22Rv1 (cell line): ENCODE data around the gene CFAP46.

Experiments
- H3K27ac ChIP-seq: fragments of 450-650 bp; 2 replicates; pipeline ENCODE4 v1.5.1; 2017
- ZFX ChIP-seq: fragments of 450-650 bp; IDR thresholded peaks from 2 replicates; pipeline ENCODE4 v1.6.1; 2017; ENCODE audit warnings: antibody characterized with exemption, borderline replicate concordance
- TF ChIP-seq, protein P1 (sequence below): fragments of 450-650 bp; IDR thresholded peaks from 2 replicates; pipeline ENCODE4 v1.5.1; 2017; ENCODE audit warnings: mild to moderate bottlenecking

CFAP46 gene

DNA sequence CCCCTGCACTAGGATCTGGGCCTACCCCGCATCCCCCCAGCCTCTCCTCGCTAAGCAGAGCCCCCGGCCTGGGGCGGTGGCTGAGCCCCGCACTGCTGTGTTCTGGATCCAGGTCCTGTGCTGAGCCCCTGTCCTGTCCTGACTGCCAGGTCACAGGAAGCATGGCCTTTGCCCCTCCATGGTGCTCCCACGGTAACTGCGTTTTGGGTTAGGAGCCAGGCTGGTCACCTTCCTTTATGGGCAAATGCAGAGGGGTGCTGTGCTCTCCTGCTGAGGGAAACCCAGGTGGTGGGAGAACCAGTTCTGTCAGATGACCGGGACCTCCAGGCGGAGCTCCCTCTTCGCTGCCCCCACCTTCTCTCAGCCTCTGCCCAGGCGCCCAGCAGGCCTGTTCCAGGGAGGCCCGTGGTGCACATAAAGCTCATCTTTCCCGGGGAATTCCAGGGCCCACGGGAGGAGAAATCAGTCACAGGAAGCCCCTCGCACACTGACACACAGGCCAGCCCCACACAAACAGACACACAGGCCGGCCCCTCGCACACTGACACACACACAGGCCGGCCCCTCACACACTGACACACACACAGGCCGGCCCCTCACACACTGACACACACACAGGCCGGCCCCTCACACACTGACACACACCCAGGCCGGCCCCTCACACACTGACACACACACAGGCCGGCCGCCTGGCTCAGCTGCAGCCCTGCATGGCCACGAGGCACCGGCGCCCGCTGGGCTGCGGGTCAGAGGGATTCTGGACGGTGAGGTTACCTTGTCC lies 75.6 kb downstream of the CFAP46 start:
- H3K27ac ChIP-seq = no peak overlapping the region
- TF ChIP-seq, protein P1, sequence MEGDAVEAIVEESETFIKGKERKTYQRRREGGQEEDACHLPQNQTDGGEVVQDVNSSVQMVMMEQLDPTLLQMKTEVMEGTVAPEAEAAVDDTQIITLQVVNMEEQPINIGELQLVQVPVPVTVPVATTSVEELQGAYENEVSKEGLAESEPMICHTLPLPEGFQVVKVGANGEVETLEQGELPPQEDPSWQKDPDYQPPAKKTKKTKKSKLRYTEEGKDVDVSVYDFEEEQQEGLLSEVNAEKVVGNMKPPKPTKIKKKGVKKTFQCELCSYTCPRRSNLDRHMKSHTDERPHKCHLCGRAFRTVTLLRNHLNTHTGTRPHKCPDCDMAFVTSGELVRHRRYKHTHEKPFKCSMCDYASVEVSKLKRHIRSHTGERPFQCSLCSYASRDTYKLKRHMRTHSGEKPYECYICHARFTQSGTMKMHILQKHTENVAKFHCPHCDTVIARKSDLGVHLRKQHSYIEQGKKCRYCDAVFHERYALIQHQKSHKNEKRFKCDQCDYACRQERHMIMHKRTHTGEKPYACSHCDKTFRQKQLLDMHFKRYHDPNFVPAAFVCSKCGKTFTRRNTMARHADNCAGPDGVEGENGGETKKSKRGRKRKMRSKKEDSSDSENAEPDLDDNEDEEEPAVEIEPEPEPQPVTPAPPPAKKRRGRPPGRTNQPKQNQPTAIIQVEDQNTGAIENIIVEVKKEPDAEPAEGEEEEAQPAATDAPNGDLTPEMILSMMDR = no peak
- no peak for TF ChIP-seq ZFX

DNA sequence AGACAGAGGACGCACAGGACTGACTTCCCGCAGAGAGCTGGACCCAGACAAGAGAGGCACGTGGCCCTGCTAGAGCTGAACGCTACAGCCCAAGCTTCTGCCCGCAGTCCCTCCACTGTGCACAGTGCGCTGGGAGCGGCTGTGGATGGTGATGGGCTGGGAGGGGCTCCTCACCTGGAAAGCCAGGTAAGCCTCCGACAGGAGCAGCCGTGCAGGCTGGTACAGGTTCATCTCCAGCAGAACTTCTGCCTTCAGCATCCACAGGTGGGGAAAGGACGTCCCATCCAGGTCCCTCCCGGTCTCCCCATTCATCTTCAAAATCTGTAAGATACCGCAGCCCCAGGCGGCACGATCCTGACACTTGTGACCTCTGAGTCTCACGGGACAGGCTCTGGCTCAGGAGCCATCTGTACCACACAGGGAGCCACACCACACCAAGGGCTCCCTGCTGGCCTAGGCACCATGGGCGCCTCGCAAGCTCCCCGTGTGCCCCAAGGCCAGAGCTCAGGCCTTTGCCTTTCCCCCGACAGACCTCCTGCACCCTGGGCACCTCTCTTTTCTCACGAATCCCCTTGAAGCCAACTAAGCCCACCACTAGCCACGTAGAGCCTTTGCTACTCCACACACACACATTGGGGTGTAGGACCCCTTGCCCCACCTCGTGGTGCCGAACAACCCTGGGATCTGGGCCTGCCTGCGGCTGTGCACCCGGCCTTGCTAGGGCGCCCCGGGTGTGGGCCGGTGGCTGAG lies 76.3 kb downstream of the CFAP46 start:
- TF ChIP-seq, protein P1 = no peak
- TF ChIP-seq ZFX = no peak
- no peak overlapping the region for H3K27ac ChIP-seq

DNA sequence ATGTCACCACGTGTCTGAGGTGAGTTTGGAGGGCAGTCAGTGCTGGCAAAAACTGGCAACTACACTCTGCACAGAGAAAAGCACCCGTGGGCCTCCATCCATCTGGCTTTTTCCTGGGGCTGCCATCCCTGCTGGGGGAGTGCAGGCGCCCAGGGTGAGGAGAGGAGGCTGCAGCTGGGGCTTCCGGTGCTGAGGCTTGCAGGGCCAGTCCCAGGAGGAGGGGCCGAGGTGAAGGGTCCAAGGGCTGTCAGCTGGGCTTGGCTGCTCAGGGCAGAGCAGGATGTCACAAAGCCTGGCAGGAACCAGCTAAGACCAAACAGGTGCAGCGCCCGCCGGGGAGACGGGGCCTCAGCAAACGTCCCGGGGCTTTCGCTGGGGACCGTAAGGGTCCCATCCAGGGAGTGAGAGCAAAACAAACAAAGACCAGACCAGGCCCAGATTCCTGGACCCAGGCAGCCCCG lies 77.2 kb downstream of the CFAP46 start:
- no peak overlapping the region for H3K27ac ChIP-seq
- TF ChIP-seq ZFX = no peak
- TF ChIP-seq, protein P1 = no peak

DNA sequence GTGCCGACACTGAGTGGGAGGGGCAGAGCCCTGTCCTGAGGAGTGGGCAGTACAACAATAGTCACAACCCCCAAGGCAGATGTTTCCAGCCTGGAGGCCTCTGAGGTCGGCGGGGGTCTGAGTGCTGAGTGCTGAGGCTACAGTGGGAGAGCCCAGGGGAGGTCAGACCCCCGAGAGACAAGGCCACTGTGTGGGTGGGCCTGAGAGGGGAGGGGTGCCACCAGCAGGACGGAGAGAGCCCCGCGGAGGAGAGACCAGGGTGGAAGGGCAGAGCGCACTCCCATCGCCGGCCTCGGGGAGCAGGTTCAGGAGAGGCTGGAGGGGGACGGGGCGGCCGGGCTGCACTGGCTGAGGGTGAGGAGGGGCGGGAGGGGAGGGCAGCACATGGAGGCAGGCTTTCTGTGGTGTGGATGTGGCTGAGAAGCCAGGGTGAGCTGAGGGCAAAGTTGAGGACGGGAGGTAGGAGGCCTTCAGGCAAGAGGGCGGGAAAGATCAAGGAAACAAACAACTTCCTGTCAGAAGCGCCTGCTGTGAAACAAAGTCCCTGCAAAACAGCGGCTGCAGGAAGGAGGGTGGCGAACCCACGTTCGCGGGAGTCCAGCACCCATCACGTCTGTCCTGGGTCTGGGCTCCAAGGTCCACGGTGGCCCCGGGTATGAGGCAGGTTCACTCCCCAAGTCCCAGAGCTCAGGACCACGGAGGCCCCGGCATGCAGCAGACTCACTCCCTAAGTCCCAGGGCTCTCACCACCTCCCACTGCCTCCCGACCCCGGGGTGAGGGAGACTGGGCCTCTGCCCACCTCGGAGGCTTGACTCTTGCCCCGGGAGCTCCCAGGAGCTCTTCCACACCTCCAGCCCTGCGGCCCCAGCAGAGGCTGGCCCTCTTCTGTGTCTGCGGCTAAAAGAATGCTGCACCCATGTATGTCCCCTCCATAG lies 79.6 kb downstream of the CFAP46 start:
- TF ChIP-seq, protein P1 = no peak
- TF ChIP-seq ZFX = no peak
- no peak overlapping the region for H3K27ac ChIP-seq

DNA sequence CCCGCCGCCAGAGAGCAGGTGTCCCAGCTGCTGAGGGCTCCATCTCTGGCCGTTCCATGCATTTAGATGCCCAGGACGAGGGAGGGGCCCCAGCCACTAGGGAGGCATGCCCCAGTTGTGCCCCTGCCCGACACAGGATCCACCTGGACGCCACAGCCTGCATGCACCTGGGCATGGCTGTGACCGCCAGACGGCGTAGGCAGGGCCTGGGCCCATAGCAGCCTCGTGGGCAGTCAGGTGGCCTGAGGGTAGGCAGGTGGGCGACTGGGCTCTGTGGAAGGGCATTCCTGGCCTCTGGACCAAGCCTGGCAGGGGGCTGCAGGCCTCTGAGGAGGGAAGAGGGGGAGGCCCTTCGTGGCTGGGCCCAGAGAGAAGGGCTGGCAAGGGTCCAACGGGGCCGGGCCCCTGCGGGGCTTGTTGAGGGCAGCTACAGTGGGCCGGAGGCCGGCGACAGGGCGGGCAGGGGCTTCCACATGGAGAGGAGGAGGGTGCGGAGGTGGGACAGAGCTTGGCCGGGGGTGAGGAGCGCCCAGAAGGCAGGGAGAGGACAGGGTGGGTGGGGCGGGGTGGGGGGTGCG lies 80.4 kb downstream of the CFAP46 start:
- no peak overlapping the region for H3K27ac ChIP-seq
- TF ChIP-seq ZFX = no peak
- TF ChIP-seq, protein P1 = no peak

DNA sequence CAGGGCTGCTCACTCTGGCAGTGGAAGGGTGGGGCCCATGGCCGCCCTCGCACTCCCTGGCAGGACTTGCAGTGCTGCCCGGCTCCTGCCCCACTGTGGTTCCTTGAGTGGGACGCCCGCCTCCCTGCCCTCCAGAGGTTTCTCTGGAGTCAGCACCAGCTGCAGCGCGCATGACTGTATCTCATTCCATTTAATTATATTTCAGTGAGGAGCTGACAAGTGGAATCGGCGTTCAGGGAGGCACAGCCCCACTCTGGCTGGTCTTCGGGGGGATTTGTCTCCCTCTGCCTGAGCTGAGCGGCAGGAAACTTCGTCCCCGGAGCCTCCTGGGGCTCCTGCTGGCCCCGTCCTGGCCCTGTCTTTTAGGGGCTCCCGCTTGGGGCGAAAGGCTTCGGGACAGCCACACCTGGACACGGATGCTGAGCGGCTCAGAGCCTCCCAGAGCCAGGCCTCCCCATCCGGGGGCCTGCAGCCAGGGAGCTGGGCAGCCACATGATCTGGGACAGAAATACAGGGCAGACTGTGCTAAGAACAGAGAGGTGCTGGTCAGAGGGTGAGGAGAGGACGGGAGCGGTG lies 81.2 kb downstream of the CFAP46 start:
- TF ChIP-seq ZFX = no peak
- TF ChIP-seq, protein P1 = no peak

More for the DNA sequence above, 81.2 kb downstream of the CFAP46 start:
- no peak overlapping the region for H3K27ac ChIP-seq
